Hepatocyte (in vitro differentiated cells): ENCODE measurements around the gene ITGBL1. TPM values are rescaled to one million over a fixed set of nuclear protein-coding genes. Genes with fewer than 3 reads are reported as not detected.

ENCODE experiments used
- DNase-seq: peaks from one replicate; pipeline ENCODE4 v3.0.0-alpha.2; 2016; ENCODE audit warnings: low spot score
- H2AFZ ChIP-seq: fragments of 200-600 bp; sonication (generic); 2 replicates; pipeline ENCODE4 v1.6.0; 2016; ENCODE audit warnings: antibody characterized with exemption, mild to moderate bottlenecking
- H3K27ac ChIP-seq: fragments of 200-600 bp; sonication (generic); 2 replicates; pipeline ENCODE4 v1.5.1; 2016; ENCODE audit warnings: mild to moderate bottlenecking
- H3K27me3 ChIP-seq: fragments of 200-600 bp; sonication (generic); 2 replicates; pipeline ENCODE4 v1.6.1; 2016
- H3K36me3 ChIP-seq: fragments of 200-600 bp; sonication (generic); replicated peaks from 2 replicates; pipeline ENCODE4 v1.5.1; 2016; ENCODE audit warnings: low read depth; ENCODE audit not compliant: insufficient read depth
- H3K4me1 ChIP-seq: fragments of 200-600 bp; sonication (generic); 2 replicates; pipeline ENCODE4 v1.5.1; 2016; ENCODE audit warnings: mild to moderate bottlenecking, moderate library complexity; ENCODE audit not compliant: insufficient read depth
- H3K4me2 ChIP-seq: fragments of 200-600 bp; sonication (generic); 2 replicates; pipeline ENCODE4 v1.6.0; 2016
- H3K4me3 ChIP-seq: fragments of 200-600 bp; sonication (generic); 2 replicates; pipeline ENCODE4 v1.5.1; 2016; ENCODE audit warnings: mild to moderate bottlenecking
- H3K79me2 ChIP-seq: fragments of 200-600 bp; sonication (generic); 2 replicates; pipeline ENCODE4 v1.6.0; 2017; ENCODE audit warnings: mild to moderate bottlenecking
- H3K9me2 ChIP-seq: fragments of 200-600 bp; sonication (generic); replicated peaks from 2 replicates; pipeline ENCODE4 v1.6.0; 2017; ENCODE audit warnings: mild to moderate bottlenecking; ENCODE audit not compliant: insufficient read depth
- H3K9me3 ChIP-seq: fragments of 200-600 bp; sonication (generic); 2 replicates; pipeline ENCODE4 v1.5.1; 2016; ENCODE audit warnings: low read depth, mild to moderate bottlenecking
- H4K20me1 ChIP-seq: fragments of 200-600 bp; sonication (generic); 2 replicates; pipeline ENCODE4 v1.6.0; 2016; ENCODE audit warnings: mild to moderate bottlenecking; ENCODE audit not compliant: insufficient read depth, poor library complexity, severe bottlenecking
- CTCF ChIP-seq: fragments of 200-600 bp; sonication (generic); IDR thresholded peaks from 2 replicates; pipeline ENCODE4 v1.5.1; 2016; ENCODE audit warnings: antibody characterized with exemption, mild to moderate bottlenecking; ENCODE audit not compliant: poor library complexity
- EZH2 ChIP-seq: fragments of 200-600 bp; sonication (generic); IDR thresholded peaks from 2 replicates; pipeline ENCODE4 v1.6.1; 2016; ENCODE audit warnings: antibody characterized with exemption, mild to moderate bottlenecking, borderline replicate concordance
- EZH2phosphoT487 ChIP-seq: fragments of 200-600 bp; sonication (generic); IDR thresholded peaks from one replicate; pipeline ENCODE4 v1.6.1; 2018; ENCODE audit warnings: antibody characterized with exemption, mild to moderate bottlenecking, low read depth, moderate library complexity; ENCODE audit not compliant: unreplicated experiment, severe bottlenecking
- WGBS: methylation state at CpG from one replicate; pipeline ENCODE4 v1.1.6; 2016; ENCODE audit warnings: low lambda C conversion rate; ENCODE audit errors: missing lambda C conversion rate; 5-methylcytosine and 5-hydroxymethylcytosine counted together
- polyA plus RNA-seq: library from polyadenylated mRNA; unstranded; fragments of >200 nt; fragmentation: Nextera tagmentation; extraction: Ambion mirVana; gene quantifications from 2 replicates; pipeline ENCODE4 v1.2.1, GENCODE V29; 2016
- total RNA-seq: library from RNA; depleted of rRNA; stranded (reverse); fragments of >200 nt; gene quantifications from 2 replicates; pipeline ENCODE4 v1.2.3, GENCODE V29; 2014

Gene ITGBL1
- total and polyA plus RNA-seq, 2 experiments from 2014 or later, result 0.33 TPM; not detected in 1

- H3K27ac ChIP-seq, result no peak overlapping the region
- no peaks in the 10 kb centered on the region for H3K79me2 ChIP-seq
- H2AFZ ChIP-seq, result no peak overlapping the region
- no peaks in the 10 kb centered on the region for H3K27me3 ChIP-seq
- H3K4me3 ChIP-seq, result no peak overlapping the region
- H3K4me2 ChIP-seq, result no peak overlapping the region
- no peak for DNase-seq
- H3K9me3 ChIP-seq, result no peaks in the 10 kb centered on the region
- H4K20me1 ChIP-seq, result no peaks in the 10 kb centered on the region
- H3K4me1 ChIP-seq, result no peaks in the 10 kb centered on the region
- H3K36me3 ChIP-seq, result no peaks in the 10 kb centered on the region
- TF ChIP-seq EZH2, result no peak
- no peak for TF ChIP-seq CTCF
- no peak for TF ChIP-seq EZH2phosphoT487
- WGBS, result 82% methylated on average over 4 of the region's 4 CpGs
- no peaks in the 10 kb centered on the region for H3K9me2 ChIP-seq
Measured at GRCh38 chr13:101673360-101674105, 221.1 kb downstream of the ITGBL1 start.

GRCh38 chr13:101681834-101682233 is 229.4 kb downstream of the ITGBL1 start:
- Histone ChIP-seq H3K36me3 (no peaks in the 10 kb centered on the region), H3K27me3 (no peaks in the 10 kb centered on the region), H3K4me1 (no peaks in the 10 kb centered on the region), H3K9me3 (no peaks in the 10 kb centered on the region), H3K4me2 (no peak overlapping the region), H4K20me1 (no peaks in the 10 kb centered on the region), H2AFZ (no peak overlapping the region), H3K79me2 (no peaks in the 10 kb centered on the region), H3K9me2 (no peaks in the 10 kb centered on the region), H3K27ac (no peak overlapping the region), H3K4me3 (no peak overlapping the region)
- DNase-seq, result no peak
- TF ChIP-seq EZH2, result no peak
- TF ChIP-seq EZH2phosphoT487, result no peak
- no peak for TF ChIP-seq CTCF

- TF ChIP-seq EZH2phosphoT487 (no peak), CTCF (no peak), EZH2 (no peak)
- H2AFZ ChIP-seq, result no peak overlapping the region
- no peaks in the 10 kb centered on the region for H3K27me3 ChIP-seq
- DNase-seq, result no peak
- H3K9me2 ChIP-seq, result no peaks in the 10 kb centered on the region
- 97% methylated on average over 2 of the region's 2 CpGs for WGBS
- H4K20me1 ChIP-seq, result no peaks in the 10 kb centered on the region
- H3K4me3 ChIP-seq, result no peak overlapping the region
- H3K4me1 ChIP-seq, result no peaks in the 10 kb centered on the region
- H3K27ac ChIP-seq, result no peak overlapping the region
- no peaks in the 10 kb centered on the region for H3K36me3 ChIP-seq
- no peaks in the 10 kb centered on the region for H3K79me2 ChIP-seq
- no peak overlapping the region for H3K4me2 ChIP-seq
- H3K9me3 ChIP-seq, result no peaks in the 10 kb centered on the region
Measured at GRCh38 chr13:101686003-101686402, 233.5 kb downstream of the ITGBL1 start.
